Measurements from ENCODE around the gene MAP2. TPM values are rescaled to one million over a fixed set of nuclear protein-coding genes. Genes with fewer than 3 reads are reported as not detected.

MAP2 gene
- total and polyA plus RNA-seq, 10 of the 15 experiments (the other 5 are each of a cell fraction or from before 2014, with no cell fraction given) = 0.01 TPM; not detected in 9

GRCh38 chr2:209556354-209556961 is 132.6 kb downstream of the MAP2 start:
- H3K79me2 ChIP-seq (ENCODE audit: control insufficient read depth, insufficient read depth, low read length) = no peaks in the 10 kb centered on the region
- CTCF ChIA-PET = interaction anchor here (1.1 to 5.3 kb wide), 3 partner anchors 21 to 222 kb away, joined by 4 to 39 read pairs (median 5); no protein-coding TSS in a partner anchor
- no peaks in the 10 kb centered on the region for H3K9me3 ChIP-seq (replicated peaks; ENCODE audit: control insufficient read depth, insufficient read depth, low read length)
- no peaks in the 10 kb centered on the region for H3K4me1 ChIP-seq (ENCODE audit: control insufficient read depth, insufficient read depth, low read length)
- DNase-seq (ENCODE audit: low read depth, low spot score) (no peak), FAIRE-seq (no peak), ATAC-seq (peak; percentile 74)
- no peak overlapping the region for H3K4me2 ChIP-seq (ENCODE audit: control insufficient read depth, insufficient read depth)
- POLR2A ChIA-PET = no interaction called here
- no peak overlapping the region for H3K9ac ChIP-seq (ENCODE audit: control insufficient read depth, insufficient read depth, low read length)
- in situ Hi-C loops (cut with MboI) (loop anchor here (25.0 kb wide), 1 partner anchor 1169 kb away; no protein-coding TSS in a partner anchor), intact Hi-C loops (cut with micrococcal nuclease; ENCODE audit: unreplicated experiment) (loop anchor here (1.0 to 5.0 kb wide), 2 partner anchors 129 to 222 kb away; no protein-coding TSS in a partner anchor)
- no peak overlapping the region for H3K27ac ChIP-seq (ENCODE audit: control insufficient read depth, insufficient read depth)
- H3K27me3 ChIP-seq (replicated peaks in 1 of 2; ENCODE audit: control insufficient read depth in 2 of 2, insufficient read depth in 2 of 2, low read length in 1 of 2) = no peaks in the 10 kb centered on the region; a peak in 1 of 4 replicates
- no peaks in the 10 kb centered on the region for H3K36me3 ChIP-seq (ENCODE audit: control insufficient read depth in 2 of 2, insufficient read depth in 2 of 2, low read length in 1 of 2)
- RAD21 ChIA-PET (ENCODE audit: unreplicated experiment) = interaction anchor here (1.1 to 1.3 kb wide), 2 partner anchors 222 kb away, joined by 3 to 7 read pairs; no protein-coding TSS in a partner anchor
- BruUV-seq (replicated peaks) = no TSS peak
- 9% methylated on average over 4 of the region's 4 CpGs for WGBS (ENCODE audit: insufficient coverage, insufficient replicate concordance, low lambda C conversion rate, missing lambda C conversion rate)
- no peak overlapping the region for H2AFZ ChIP-seq (ENCODE audit: control insufficient read depth, low read depth, low read length)
- H3K4me3 ChIP-seq = no peak overlapping the region
- SMC1A ChIA-PET (ENCODE audit: uncharacterized antibody, unreplicated experiment) = interaction anchor here (1.1 to 4.7 kb wide), 2 partner anchors 119 to 222 kb away, joined by 3 to 23 read pairs; no protein-coding TSS in a partner anchor
- H4K20me1 ChIP-seq (ENCODE audit: control insufficient read depth, insufficient read depth) = no peaks in the 10 kb centered on the region
- TF ChIP-seq KLF5 (IDR thresholded peaks at IDR 0.05; ENCODE audit: partially characterized antibody) (no peak), REST (IDR thresholded peaks at IDR 0.05; ENCODE audit: low read depth, low read length) (no peak), ZNF274 (IDR thresholded peaks at IDR 0.05; ENCODE audit: insufficient read depth, insufficient read length) (no peak), RAD21 (IDR thresholded peaks at IDR 0.05; ENCODE audit: insufficient read depth, low read depth, low read length) (peak; percentile 71), PAX8 (IDR thresholded peaks at IDR 0.05) (no peak), CHD2 (IDR thresholded peaks at IDR 0.05; ENCODE audit: borderline replicate concordance, low read depth, low read length) (no peak), RELB (IDR thresholded peaks at IDR 0.05; ENCODE audit: low read depth) (no peak), POLR2A (IDR thresholded peaks at IDR 0.05; ENCODE audit: low read depth, low read length) (no peak), PML (IDR thresholded peaks at IDR 0.05; ENCODE audit: low read length) (no peak), CEBPZ (IDR thresholded peaks at IDR 0.05; ENCODE audit: low read depth, low read length) (no peak), MYB (IDR thresholded peaks at IDR 0.05; ENCODE audit: borderline replicate concordance, low read depth, low read length) (no peak), ESRRA (IDR thresholded peaks at IDR 0.05; ENCODE audit: low read length) (no peak)

Measured in GM12878 (cell line).